NCI-H345 (cell line): Measurements from ENCODE around the gene NACC2.

Experiments used
- DNase-seq: peaks from one replicate; lab custom pipeline; 2025; lab: John Stamatoyannopoulos, UW

Gene NACC2

GRCh38 chr9:135958485-135958884, 136.6 kb downstream of the NACC2 start:
- DNase-seq = no peak

DNA sequence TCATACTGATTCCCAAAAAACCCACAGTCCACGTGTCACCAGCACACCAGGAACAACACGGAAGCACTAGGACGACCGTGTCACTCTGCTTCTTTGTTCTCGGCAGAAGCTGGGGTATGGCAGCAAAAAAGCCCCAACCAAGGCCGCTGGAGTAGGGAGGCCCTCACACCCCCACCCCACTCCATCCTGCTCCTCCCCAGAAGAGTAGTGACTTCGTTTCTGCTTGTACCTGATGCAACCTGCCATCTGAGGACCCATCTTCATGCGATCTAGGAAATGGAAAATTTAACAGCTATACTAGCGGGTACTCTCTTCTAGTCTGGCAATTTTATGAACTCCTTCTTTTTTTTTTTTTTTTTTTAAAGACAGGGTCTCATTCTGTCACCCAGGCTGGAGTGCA, 137.7 kb downstream of the NACC2 start:
- no peak for DNase-seq

- no peak for DNase-seq
Measured at GRCh38 chr9:135956802-135957174, 138.3 kb downstream of the NACC2 start.
